ENCODE results near the gene TNRC6A.

The TNRC6A gene

DNA sequence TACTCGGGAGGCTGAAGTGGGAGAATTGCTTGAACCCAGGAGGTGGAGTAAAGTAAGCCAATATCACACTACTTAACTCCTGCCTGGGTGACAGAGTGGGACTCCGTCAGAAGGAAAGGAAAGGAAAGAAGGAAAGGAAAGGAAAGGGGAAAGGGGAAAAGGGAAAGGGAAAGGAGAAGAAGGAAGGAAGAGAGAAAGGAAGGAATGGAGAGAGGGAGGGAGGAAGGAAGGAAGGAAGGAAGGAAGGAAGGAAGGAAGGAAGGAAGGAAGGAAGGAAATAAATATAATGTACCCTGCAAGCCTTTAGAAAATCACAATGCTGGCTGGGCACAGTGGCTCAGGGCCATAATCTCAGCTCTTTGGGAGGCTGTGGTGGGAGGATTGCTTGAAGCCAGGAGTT lies 143.6 kb downstream of the TNRC6A start:
- no peak for DNase-seq (ENCODE audit: low read depth)
- no peak for TF ChIP-seq CTCF (conservative IDR thresholded peaks at IDR 0.05; ENCODE audit: low read length)
- no peak overlapping the region for H3K4me3 ChIP-seq (ENCODE audit: low read length)

- no peak for TF ChIP-seq CTCF (conservative IDR thresholded peaks at IDR 0.05; ENCODE audit: low read length)
- no peak for DNase-seq (ENCODE audit: low read depth)
- H3K4me3 ChIP-seq (ENCODE audit: low read length) = no peak overlapping the region
Measured at GRCh38 chr16:24875466-24875865, 146.0 kb downstream of the TNRC6A start.
